ENCODE results near the gene CDC5L. TPM values are rescaled to one million over a fixed set of nuclear protein-coding genes. Genes with fewer than 3 reads are reported as not detected.

The CDC5L gene
- total RNA-seq, 1 donor = 22.8 TPM

- no peaks in the 10 kb centered on the region for H4K20me1 ChIP-seq (ENCODE audit: insufficient read depth, low read length)
- H3K27me3 ChIP-seq (ENCODE audit: insufficient read depth, low read length) = peaks cover 29% of the 10 kb centered on the region
- no peak for TF ChIP-seq CTCF (IDR thresholded peaks at IDR 0.05; ENCODE audit: extremely low read depth, low read depth, low read length)
- no peak overlapping the region for H2AFZ ChIP-seq (ENCODE audit: low read length)
- no peaks in the 10 kb centered on the region for H3K4me1 ChIP-seq (ENCODE audit: insufficient read depth, low read length)
- DNase-seq (ENCODE audit: insufficient read length, low spot score, missing footprints) = no peak
- H3K4me3 ChIP-seq (ENCODE audit: insufficient read depth, low read length) = no peak overlapping the region
- H3K9me3 ChIP-seq (ENCODE audit: low read depth, low read length) = no peaks in the 10 kb centered on the region
- no peak overlapping the region for H3K4me2 ChIP-seq (ENCODE audit: insufficient read depth, low read length)
- H3K36me3 ChIP-seq (ENCODE audit: insufficient read depth, low read length) = no peaks in the 10 kb centered on the region
- H3K27ac ChIP-seq (ENCODE audit: low read depth, low read length) = no peak overlapping the region
- H3K79me2 ChIP-seq (ENCODE audit: insufficient read depth, low read length) = no peaks in the 10 kb centered on the region
Measured at GRCh38 chr6:44363377-44363926, 24.1 kb upstream of the CDC5L start.

GRCh38 chr6:44366781-44367180 is 20.7 kb upstream of the CDC5L start:
- Histone ChIP-seq H2AFZ (ENCODE audit: low read length) (no peak overlapping the region), H4K20me1 (ENCODE audit: insufficient read depth, low read length) (no peaks in the 10 kb centered on the region), H3K4me3 (ENCODE audit: insufficient read depth, low read length) (no peak overlapping the region), H3K4me2 (ENCODE audit: insufficient read depth, low read length) (no peak overlapping the region), H3K9me3 (ENCODE audit: low read depth, low read length) (no peaks in the 10 kb centered on the region), H3K36me3 (ENCODE audit: insufficient read depth, low read length) (no peaks in the 10 kb centered on the region), H3K79me2 (ENCODE audit: insufficient read depth, low read length) (no peaks in the 10 kb centered on the region), H3K4me1 (ENCODE audit: insufficient read depth, low read length) (no peaks in the 10 kb centered on the region), H3K27ac (ENCODE audit: low read depth, low read length) (no peak overlapping the region), H3K27me3 (ENCODE audit: insufficient read depth, low read length) (peaks cover 13% of the 10 kb centered on the region)
- no peak for TF ChIP-seq CTCF (IDR thresholded peaks at IDR 0.05; ENCODE audit: extremely low read depth, low read depth, low read length)
- no peak for DNase-seq (ENCODE audit: insufficient read length, low spot score, missing footprints)

GRCh38 chr6:44367681-44368080 is 19.8 kb upstream of the CDC5L start:
- DNase-seq (ENCODE audit: insufficient read length, low spot score, missing footprints) = no peak
- H2AFZ ChIP-seq (ENCODE audit: low read length) = no peak overlapping the region

GRCh38 chr6:44373051-44373450 is 14.5 kb upstream of the CDC5L start:
- Histone ChIP-seq H2AFZ (ENCODE audit: low read length) (no peak overlapping the region), H3K4me1 (ENCODE audit: insufficient read depth, low read length) (no peaks in the 10 kb centered on the region)

More at GRCh38 chr6:44367681-44368080, 19.8 kb upstream of the CDC5L start:
- Histone ChIP-seq H4K20me1 (ENCODE audit: insufficient read depth, low read length) (no peaks in the 10 kb centered on the region), H3K27ac (ENCODE audit: low read depth, low read length) (no peak overlapping the region), H3K36me3 (ENCODE audit: insufficient read depth, low read length) (no peaks in the 10 kb centered on the region), H3K79me2 (ENCODE audit: insufficient read depth, low read length) (no peaks in the 10 kb centered on the region), H3K4me3 (ENCODE audit: insufficient read depth, low read length) (no peak overlapping the region), H3K4me2 (ENCODE audit: insufficient read depth, low read length) (no peak overlapping the region), H3K4me1 (ENCODE audit: insufficient read depth, low read length) (no peaks in the 10 kb centered on the region), H3K27me3 (ENCODE audit: insufficient read depth, low read length) (peaks cover 11% of the 10 kb centered on the region), H3K9me3 (ENCODE audit: low read depth, low read length) (no peaks in the 10 kb centered on the region)
- TF ChIP-seq CTCF (IDR thresholded peaks at IDR 0.05; ENCODE audit: extremely low read depth, low read depth, low read length) = no peak

More at GRCh38 chr6:44373051-44373450, 14.5 kb upstream of the CDC5L start:
- Histone ChIP-seq H3K4me2 (ENCODE audit: insufficient read depth, low read length) (no peak overlapping the region), H3K9me3 (ENCODE audit: low read depth, low read length) (no peaks in the 10 kb centered on the region), H3K27me3 (ENCODE audit: insufficient read depth, low read length) (peaks cover 23% of the 10 kb centered on the region), H3K27ac (ENCODE audit: low read depth, low read length) (no peak overlapping the region), H3K4me3 (ENCODE audit: insufficient read depth, low read length) (no peak overlapping the region), H3K79me2 (ENCODE audit: insufficient read depth, low read length) (no peaks in the 10 kb centered on the region), H4K20me1 (ENCODE audit: insufficient read depth, low read length) (no peaks in the 10 kb centered on the region), H3K36me3 (ENCODE audit: insufficient read depth, low read length) (no peaks in the 10 kb centered on the region)
- no peak for DNase-seq (ENCODE audit: insufficient read length, low spot score, missing footprints)
- TF ChIP-seq CTCF (IDR thresholded peaks at IDR 0.05; ENCODE audit: extremely low read depth, low read depth, low read length) = no peak
